ENCODE measurements around the gene OR51B6.

- TF ChIP-seq CTCF (conservative IDR thresholded peaks at IDR 0.05; ENCODE audit: low read depth, low read length), result no peak
- TF ChIP-seq EZH2 (IDR thresholded peaks at IDR 0.05; ENCODE audit: borderline replicate concordance, low read depth, low read length, poor library complexity, severe bottlenecking), result no peak
Observed at GRCh38 chr11:5324197-5324596, 27.1 kb upstream of the OR51B6 start, which contains the start of gene OR51B2.

All from A673 (cell line).